Fibroblast of lung (primary cell): ENCODE measurements around the gene OR10H5. TPM values are rescaled to one million over a fixed set of nuclear protein-coding genes. Genes with fewer than 3 reads are reported as not detected.
"Not testable (repeated sequence)": the region's sequence is repeated elsewhere in the genome, so short reads cannot be mapped to it uniquely, and the experiment has no call there.

ENCODE experiments used
- DNase-seq, 2 donors: peaks; one replicate each; pipeline versions ENCODE4 v3.0.0 to v3.0.0-alpha.2; 2010; ENCODE audit warnings: low read depth in 2 of 2
- H2AFZ ChIP-seq: 2 replicates; pipeline ENCODE4 v1.5.1; 2012; ENCODE audit warnings: low read length, control low read depth, inconsistent platforms
- H3K27ac ChIP-seq: 2 replicates; pipeline ENCODE4 v1.5.1; 2011; ENCODE audit warnings: low read length, control low read depth; ENCODE audit not compliant: insufficient read depth
- H3K27me3 ChIP-seq: 2 replicates; pipeline ENCODE4 v1.5.1; 2011; ENCODE audit warnings: mild to moderate bottlenecking, low read length; ENCODE audit not compliant: control insufficient read depth, insufficient read depth
- H3K36me3 ChIP-seq: 2 replicates; pipeline ENCODE4 v1.5.1; 2011; ENCODE audit warnings: low read length; ENCODE audit not compliant: control insufficient read depth, insufficient read depth
- H3K4me1 ChIP-seq: 2 replicates; pipeline ENCODE4 v1.5.1; 2011; ENCODE audit warnings: low read length; ENCODE audit not compliant: control insufficient read depth, insufficient read depth; ENCODE audit errors: extremely low read depth
- H3K4me2 ChIP-seq: 2 replicates; pipeline ENCODE4 v1.5.1; 2011; ENCODE audit warnings: low read length, control low read depth; ENCODE audit not compliant: insufficient read depth; ENCODE audit errors: extremely low read depth
- H3K4me3 ChIP-seq, 4 experiments: fragments of 200-600 bp in 1 of 4; sonication (generic) in 1 of 4; replicated peaks in 1 of 4; 2 replicates each; pipeline ENCODE4 v1.5.1; 2011 to 2016; ENCODE audit warnings: low read length in 4 of 4, low read depth in 3 of 4, mild to moderate bottlenecking in 3 of 4, control low read depth in 2 of 4, inconsistent platforms in 1 of 4, mixed read lengths in 1 of 4; ENCODE audit not compliant: insufficient read depth in 1 of 4; ENCODE audit errors: control extremely low read depth in 1 of 4
- H3K79me2 ChIP-seq: 2 replicates; pipeline ENCODE4 v1.5.1; 2012; ENCODE audit warnings: mild to moderate bottlenecking, low read length, inconsistent platforms; ENCODE audit not compliant: control insufficient read depth, insufficient read depth
- H3K9ac ChIP-seq: 2 replicates; pipeline ENCODE4 v1.5.1; 2011; ENCODE audit warnings: mild to moderate bottlenecking, low read length, control low read depth; ENCODE audit not compliant: insufficient read depth
- H3K9me3 ChIP-seq: 2 replicates; pipeline ENCODE4 v1.5.1; 2012; ENCODE audit warnings: low read depth, low read length; ENCODE audit not compliant: control insufficient read depth, insufficient read depth
- H4K20me1 ChIP-seq: 2 replicates; pipeline ENCODE4 v1.5.1; 2011; ENCODE audit warnings: low read length; ENCODE audit not compliant: control insufficient read depth, insufficient read depth; ENCODE audit errors: extremely low read depth
- CTCF ChIP-seq, 2 donors: IDR thresholded peaks in 1 of 2; conservative IDR thresholded peaks in 1 of 2; 1 replicate in 1 of 2; 2 replicates in 1 of 2; pipeline ENCODE4 v1.5.1; 2011 to 2012; ENCODE audit warnings: low read length in 2 of 2, control low read depth in 1 of 2, inconsistent platforms in 1 of 2, low read depth in 1 of 2, mild to moderate bottlenecking in 1 of 2
- EZH2 ChIP-seq: IDR thresholded peaks from 2 replicates; pipeline ENCODE4 v1.5.1; 2012; ENCODE audit warnings: low read length, control low read depth, mild to moderate bottlenecking; ENCODE audit errors: missing control alignments
- polyA plus RNA-seq, 2 donors: library from polyadenylated mRNA; depleted of rRNA in 1 of 2; stranded (reverse) in 1 of 2; unstranded in 1 of 2; fragments of >200 nt; gene quantifications; 2 replicates each; pipeline ENCODE4 v1.2.1, GENCODE V29; 2011 to 2012; ENCODE audit warnings: missing spikeins in 1 of 2
- total RNA-seq: library from RNA; depleted of rRNA; stranded (reverse); fragments of >200 nt; gene quantifications from 2 replicates; pipeline ENCODE4 v1.2.1, GENCODE V29; 2014

The OR10H5 gene
- total and polyA plus RNA-seq, 2 donors (not counting 1 experiment from before 2014, with no cell fraction given) = not detected

- no peaks in the 10 kb centered on the region for H4K20me1 ChIP-seq
- no peak overlapping the region for H3K27ac ChIP-seq
- no peak overlapping the region for H3K4me2 ChIP-seq
- H3K4me1 ChIP-seq = no peaks in the 10 kb centered on the region
- no peaks in the 10 kb centered on the region for H3K9me3 ChIP-seq
- TF ChIP-seq CTCF (conservative IDR thresholded peaks at IDR 0.05 in 1 of 2, IDR thresholded peaks at IDR 0.05 in 1 of 2; ENCODE audit: low read depth in 1 of 2, low read length in 2 of 2) (no peak), EZH2 (no peak)
- no peak for DNase-seq
- no peaks in the 10 kb centered on the region for H3K27me3 ChIP-seq
- no peaks in the 10 kb centered on the region for H3K36me3 ChIP-seq
- H2AFZ ChIP-seq = no peak overlapping the region
- no peak overlapping the region for H3K9ac ChIP-seq
- no peaks in the 10 kb centered on the region for H3K79me2 ChIP-seq
- no peak overlapping the region for H3K4me3 ChIP-seq
Observed at GRCh38 chr19:15825753-15826152, 38.3 kb downstream of the OR10H5 start.

- Histone ChIP-seq H3K79me2 (no peaks in the 10 kb centered on the region), H2AFZ (no peak overlapping the region), H3K9ac (no peak overlapping the region), H3K9me3 (no peaks in the 10 kb centered on the region), H3K4me1 (no peaks in the 10 kb centered on the region), H3K4me3 (no peak overlapping the region), H3K4me2 (no peak overlapping the region), H3K27me3 (no peaks in the 10 kb centered on the region), H4K20me1 (no peaks in the 10 kb centered on the region), H3K27ac (no peak overlapping the region), H3K36me3 (no peaks in the 10 kb centered on the region)
- DNase-seq = no peak
- no peak for TF ChIP-seq EZH2
- TF ChIP-seq CTCF (conservative IDR thresholded peaks at IDR 0.05 in 1 of 2, IDR thresholded peaks at IDR 0.05 in 1 of 2; ENCODE audit: low read depth in 1 of 2, low read length in 2 of 2) = no peak
Observed at GRCh38 chr19:15828121-15828610, 40.7 kb downstream of the OR10H5 start.

- H3K4me1 ChIP-seq, H3K27ac ChIP-seq, H2AFZ ChIP-seq, H3K27me3 ChIP-seq, H4K20me1 ChIP-seq, DNase-seq, H3K9ac ChIP-seq, H3K36me3 ChIP-seq, H3K9me3 ChIP-seq, H3K4me2 ChIP-seq, H3K79me2 ChIP-seq, H3K4me3 ChIP-seq: not testable (repeated sequence)
Observed at GRCh38 chr19:15828611-15829305, 41.3 kb downstream of the OR10H5 start.
